ENCODE measurements around the gene CRYZL1.

CRYZL1 gene

GRCh38 chr21:33586927-33587326, 54.6 kb downstream of the CRYZL1 start:
- H3K27ac ChIP-seq = no peak overlapping the region
- no peak for TF ChIP-seq CTCF (conservative IDR thresholded peaks at IDR 0.05)

- no peak overlapping the region for H3K27ac ChIP-seq
- TF ChIP-seq CTCF (conservative IDR thresholded peaks at IDR 0.05) = no peak
These were observed 57.1 kb downstream of the CRYZL1 start for GRCh38 chr21:33584455-33584854.

- no peak overlapping the region for H3K27ac ChIP-seq
- TF ChIP-seq CTCF (conservative IDR thresholded peaks at IDR 0.05) = no peak
These were observed 62.5 kb downstream of the CRYZL1 start for GRCh38 chr21:33578959-33579542.

GRCh38 chr21:33578214-33578613, 63.3 kb downstream of the CRYZL1 start:
- no peak for TF ChIP-seq CTCF (conservative IDR thresholded peaks at IDR 0.05)
- no peak overlapping the region for H3K27ac ChIP-seq

GRCh38 chr21:33576741-33577141, 64.8 kb downstream of the CRYZL1 start:
- H3K27ac ChIP-seq = peak overlapping the region; percentile 26; the same call in 1 of the 2 replicates

GRCh38 chr21:33572350-33572749, 69.2 kb downstream of the CRYZL1 start:
- TF ChIP-seq CTCF (conservative IDR thresholded peaks at IDR 0.05) = no peak
- no peak overlapping the region for H3K27ac ChIP-seq

GRCh38 chr21:33569991-33570390, 71.5 kb downstream of the CRYZL1 start:
- TF ChIP-seq CTCF (conservative IDR thresholded peaks at IDR 0.05) = no peak
- no peak overlapping the region for H3K27ac ChIP-seq

- TF ChIP-seq CTCF (conservative IDR thresholded peaks at IDR 0.05) = no peak
- H3K27ac ChIP-seq = no peak overlapping the region
These were observed 73.1 kb downstream of the CRYZL1 start for GRCh38 chr21:33568448-33568847.

Data from VCaP (cell line).